ENCODE data around the gene USP10. TPM values are rescaled to one million over a fixed set of nuclear protein-coding genes. Genes with fewer than 3 reads are reported as not detected.
"Not testable (repeated sequence)": the region's sequence is repeated elsewhere in the genome, so short reads cannot be mapped to it uniquely, and the experiment has no call there.

Gene USP10
- total and polyA plus RNA-seq, 3 donors from 2014 or later = 53.6 to 108 (median 101) TPM

DNA sequence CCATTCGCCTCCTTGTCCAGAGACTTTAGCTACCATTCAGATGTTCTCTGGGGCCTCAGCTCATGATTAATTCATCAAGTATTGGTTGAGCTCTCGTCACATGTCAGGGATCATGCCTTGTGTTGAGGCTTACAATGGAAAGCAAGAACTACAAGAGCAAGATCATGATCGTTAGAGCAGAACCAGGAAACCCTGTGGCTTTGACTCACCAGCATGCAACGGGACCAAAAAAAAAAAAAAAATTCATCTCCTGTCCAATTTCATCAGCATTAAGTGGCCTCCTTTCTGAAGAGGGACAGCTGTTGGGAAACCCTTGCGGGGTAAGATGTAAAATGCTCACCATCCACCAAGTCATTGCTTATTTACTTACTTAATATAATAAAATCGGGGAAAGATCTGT lies 12.1 kb upstream of the USP10 start:
- Histone ChIP-seq H3K36me3 (ENCODE audit: low read depth, missing control alignments) (no peaks in the 10 kb centered on the region), H3K4me3 (no peak overlapping the region), H3K4me1 (no peaks in the 10 kb centered on the region), H3K27me3 (no peaks in the 10 kb centered on the region), H3K9me3 (no peaks in the 10 kb centered on the region), H3K27ac (no peak overlapping the region)
- no peak for DNase-seq
- WGBS, 2 donors = 88 to 91% methylated on average over 6 of the region's 6 CpGs
- TF ChIP-seq, protein P1, sequence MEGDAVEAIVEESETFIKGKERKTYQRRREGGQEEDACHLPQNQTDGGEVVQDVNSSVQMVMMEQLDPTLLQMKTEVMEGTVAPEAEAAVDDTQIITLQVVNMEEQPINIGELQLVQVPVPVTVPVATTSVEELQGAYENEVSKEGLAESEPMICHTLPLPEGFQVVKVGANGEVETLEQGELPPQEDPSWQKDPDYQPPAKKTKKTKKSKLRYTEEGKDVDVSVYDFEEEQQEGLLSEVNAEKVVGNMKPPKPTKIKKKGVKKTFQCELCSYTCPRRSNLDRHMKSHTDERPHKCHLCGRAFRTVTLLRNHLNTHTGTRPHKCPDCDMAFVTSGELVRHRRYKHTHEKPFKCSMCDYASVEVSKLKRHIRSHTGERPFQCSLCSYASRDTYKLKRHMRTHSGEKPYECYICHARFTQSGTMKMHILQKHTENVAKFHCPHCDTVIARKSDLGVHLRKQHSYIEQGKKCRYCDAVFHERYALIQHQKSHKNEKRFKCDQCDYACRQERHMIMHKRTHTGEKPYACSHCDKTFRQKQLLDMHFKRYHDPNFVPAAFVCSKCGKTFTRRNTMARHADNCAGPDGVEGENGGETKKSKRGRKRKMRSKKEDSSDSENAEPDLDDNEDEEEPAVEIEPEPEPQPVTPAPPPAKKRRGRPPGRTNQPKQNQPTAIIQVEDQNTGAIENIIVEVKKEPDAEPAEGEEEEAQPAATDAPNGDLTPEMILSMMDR (IDR thresholded peaks at IDR 0.05) = no peak
- no peak for TF ChIP-seq POLR2A (IDR thresholded peaks at IDR 0.05)
- intact Hi-C loops (cut with DNase I; ENCODE audit: low total_unique reads) = no loop called here

DNA sequence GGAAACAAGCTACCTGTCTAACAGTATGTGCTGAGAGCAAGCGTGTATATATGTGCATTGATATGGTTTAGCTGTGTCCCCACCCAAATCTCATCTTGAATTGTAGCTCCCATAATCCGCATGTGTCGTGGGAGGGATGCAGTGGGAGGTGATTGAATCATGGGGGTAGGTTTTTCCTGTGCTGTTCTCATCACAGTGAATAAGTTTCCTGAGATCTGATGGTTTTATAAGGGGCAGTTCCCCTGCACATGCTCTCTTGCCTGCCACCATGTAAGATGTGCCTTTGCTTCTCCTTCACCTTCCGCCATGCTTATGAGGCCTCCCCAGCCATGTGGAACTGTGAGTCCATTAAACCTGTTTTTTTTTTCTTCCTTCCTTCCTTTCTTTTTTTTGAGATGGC lies 11.6 kb upstream of the USP10 start:
- H3K36me3 ChIP-seq (ENCODE audit: low read depth, missing control alignments); intact Hi-C loops (cut with DNase I; ENCODE audit: low total_unique reads); H3K27me3 ChIP-seq; H3K4me1 ChIP-seq; DNase-seq; H3K9me3 ChIP-seq; H3K4me3 ChIP-seq; H3K27ac ChIP-seq: not testable (repeated sequence)
- 97% methylated on average over 4 of the region's 4 CpGs for WGBS, 2 donors

DNA sequence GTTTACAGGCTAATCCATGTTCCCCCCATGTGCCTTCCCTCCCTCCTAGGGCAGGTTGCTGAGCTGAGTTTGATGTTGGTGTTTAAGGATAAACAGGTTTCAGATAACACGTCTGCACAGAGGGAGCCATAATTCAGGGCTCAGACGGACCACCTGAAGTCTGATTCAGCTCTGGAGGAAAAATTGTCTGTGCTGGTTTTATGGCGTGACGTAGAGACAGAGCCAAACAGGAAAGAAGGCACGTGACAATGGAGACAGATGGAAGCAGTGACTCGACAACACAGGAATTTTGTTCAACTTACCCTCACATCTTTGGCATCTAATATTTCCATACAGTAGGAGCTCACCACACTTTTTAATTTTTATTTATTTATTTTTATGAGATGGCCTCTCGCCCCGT lies 10.7 kb upstream of the USP10 start:
- 67 to 71% methylated on average over 7 to 8 of the region's 8 CpGs for WGBS, 2 donors
- no peak for DNase-seq
- intact Hi-C loops (cut with DNase I; ENCODE audit: low total_unique reads) = no loop called here
- TF ChIP-seq POLR2A (IDR thresholded peaks at IDR 0.05) = no peak
- TF ChIP-seq, protein P1 (IDR thresholded peaks at IDR 0.05) = no peak
- no peaks in the 10 kb centered on the region for H3K27me3 ChIP-seq
- H3K36me3 ChIP-seq (ENCODE audit: low read depth, missing control alignments) = no peaks in the 10 kb centered on the region
- no peak overlapping the region for H3K27ac ChIP-seq
- no peaks in the 10 kb centered on the region for H3K9me3 ChIP-seq
- no peak overlapping the region for H3K4me3 ChIP-seq
- H3K4me1 ChIP-seq = no peaks in the 10 kb centered on the region

DNA sequence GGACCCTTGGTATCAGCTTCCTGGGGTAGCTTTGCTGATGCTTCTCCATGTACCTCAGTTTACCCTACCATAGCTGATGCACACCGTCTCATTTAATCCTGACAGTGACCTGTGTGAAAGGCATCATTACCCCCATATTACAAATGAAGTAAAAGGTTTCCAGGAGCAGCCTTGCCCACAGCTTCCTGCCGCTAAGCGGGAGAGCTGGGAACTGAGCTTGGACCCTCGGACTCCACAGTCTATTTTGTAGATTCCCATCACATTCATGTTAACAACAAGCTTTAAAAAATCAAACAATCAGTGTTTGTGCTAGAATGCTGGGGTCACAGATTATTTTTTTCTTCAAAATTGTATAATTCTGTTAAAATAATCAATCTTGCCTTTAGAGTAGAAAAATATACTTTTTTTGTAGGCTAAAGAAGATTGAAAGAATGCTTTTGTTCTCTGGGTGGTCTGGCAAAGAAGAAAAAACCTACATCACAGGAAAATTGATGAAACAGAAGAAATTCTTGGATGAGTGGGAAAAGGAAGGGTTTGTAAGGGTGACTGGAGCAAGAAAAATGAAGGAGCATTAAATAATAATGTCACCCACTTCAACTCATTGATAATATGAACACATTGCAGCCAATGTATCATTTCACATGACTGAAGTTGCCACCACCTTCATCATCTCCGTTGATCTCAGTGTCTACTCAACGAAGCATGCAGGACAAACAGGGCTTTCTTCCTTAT lies 9.5 kb upstream of the USP10 start:
- no peak overlapping the region for H3K27ac ChIP-seq
- intact Hi-C loops (cut with DNase I; ENCODE audit: low total_unique reads) = no loop called here
- DNase-seq = no peak
- H3K4me1 ChIP-seq = no peaks in the 10 kb centered on the region
- H3K9me3 ChIP-seq = no peaks in the 10 kb centered on the region
- no peaks in the 10 kb centered on the region for H3K36me3 ChIP-seq (ENCODE audit: low read depth, missing control alignments)
- 88 to 90% methylated on average over 6 of the region's 6 CpGs for WGBS, 2 donors
- no peak overlapping the region for H3K4me3 ChIP-seq
- no peaks in the 10 kb centered on the region for H3K27me3 ChIP-seq
- TF ChIP-seq, protein P1 (IDR thresholded peaks at IDR 0.05) = no peak
- TF ChIP-seq POLR2A (IDR thresholded peaks at IDR 0.05) = no peak

DNA sequence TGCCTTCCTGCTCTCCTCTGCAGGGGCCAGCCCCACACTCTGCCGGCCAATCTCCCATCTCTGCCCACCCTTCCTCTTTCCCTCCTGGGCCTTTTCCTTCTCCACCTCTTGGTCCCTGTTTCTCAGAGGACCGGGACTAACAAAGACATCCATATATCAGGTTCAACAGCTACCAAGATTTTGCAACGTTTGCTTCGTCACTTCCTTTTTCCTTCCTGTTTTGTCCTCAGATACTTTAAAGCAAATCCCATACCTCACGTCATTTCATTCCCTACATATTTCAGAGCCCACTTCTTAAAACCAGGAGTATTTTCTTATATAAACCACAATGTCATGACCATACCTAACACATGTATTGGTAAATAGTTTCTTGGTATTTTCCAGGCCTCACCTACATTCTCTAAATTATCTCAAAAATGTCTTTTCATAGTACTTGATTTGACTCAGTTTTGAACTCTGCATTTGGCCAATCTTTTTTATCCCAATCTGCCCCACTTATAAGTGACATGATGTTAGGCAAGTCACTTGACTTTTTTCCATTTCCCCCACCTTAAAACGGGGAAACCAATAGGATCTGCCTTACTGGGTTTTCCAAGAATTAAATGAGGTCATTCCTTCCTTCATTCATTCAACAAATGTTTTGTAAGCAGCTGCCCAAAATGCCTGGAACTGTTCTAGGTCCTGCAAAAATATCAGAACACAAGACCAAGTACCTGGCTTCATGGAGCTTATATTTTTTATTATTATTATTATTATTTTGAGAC lies 7.2 kb upstream of the USP10 start:
- Histone ChIP-seq H3K27me3 (no peaks in the 10 kb centered on the region), H3K36me3 (ENCODE audit: low read depth, missing control alignments) (no peaks in the 10 kb centered on the region), H3K27ac (no peak overlapping the region), H3K9me3 (no peaks in the 10 kb centered on the region), H3K4me1 (no peaks in the 10 kb centered on the region), H3K4me3 (no peak overlapping the region)
- TF ChIP-seq, protein P1 (IDR thresholded peaks at IDR 0.05) = no peak
- TF ChIP-seq POLR2A (IDR thresholded peaks at IDR 0.05) = no peak
- 59 to 77% methylated on average over 6 of the region's 6 CpGs for WGBS, 2 donors
- no peak for DNase-seq
- intact Hi-C loops (cut with DNase I; ENCODE audit: low total_unique reads) = no loop called here

DNA sequence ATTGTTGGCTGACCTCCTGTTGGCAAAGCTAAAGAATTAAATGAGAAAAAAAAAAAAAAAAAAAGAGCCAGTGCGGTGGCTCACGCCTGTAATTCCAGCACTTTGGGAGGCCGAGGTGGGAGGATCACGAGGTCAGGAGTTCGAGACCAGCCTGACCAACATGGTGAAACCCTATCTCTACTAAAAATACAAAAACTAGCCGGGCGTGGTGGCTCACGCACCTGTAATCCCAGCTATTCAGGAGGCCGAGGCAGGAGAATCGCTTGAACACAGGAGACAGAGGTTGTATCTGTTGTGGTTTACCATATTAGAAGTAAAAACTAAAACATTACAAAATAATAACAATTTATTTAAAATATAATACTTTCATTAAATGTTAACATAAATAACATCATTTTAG lies 5.9 kb upstream of the USP10 start:
- DNase-seq; intact Hi-C loops (cut with DNase I; ENCODE audit: low total_unique reads); H3K36me3 ChIP-seq (ENCODE audit: low read depth, missing control alignments); H3K27ac ChIP-seq; H3K9me3 ChIP-seq; H3K27me3 ChIP-seq; H3K4me1 ChIP-seq; H3K4me3 ChIP-seq: not testable (repeated sequence)
- 92 to 94% methylated on average over 10 of the region's 10 CpGs for WGBS, 2 donors
